ENCODE results near the gene SMARCA2. TPM values are rescaled to one million over a fixed set of nuclear protein-coding genes. Genes with fewer than 3 reads are reported as not detected.

The SMARCA2 gene
- total and polyA plus RNA-seq, 9 of the 15 experiments (the other 6 are each of a cell fraction or from before 2014, with no cell fraction given) = 8.0 to 34.8 (median 25.5) TPM

- H3K9me3 ChIP-seq (replicated peaks; ENCODE audit: control insufficient read depth, insufficient read depth, low read depth, low read length) = no peaks in the 10 kb centered on the region
- in situ Hi-C loops (cut with MboI) (loop anchor here (10.0 kb wide), 1 partner anchor 402 kb away; no protein-coding TSS in a partner anchor), intact Hi-C loops (cut with micrococcal nuclease) (no loop called here)
- no peak overlapping the region for H3K9ac ChIP-seq (ENCODE audit: insufficient read depth in 1 of 2, low read depth in 2 of 2, low read length in 2 of 2)
- H3K4me2 ChIP-seq (ENCODE audit: insufficient read depth, low read length) = no peak overlapping the region
- BruUV-seq (replicated peaks) = no TSS peak
- H3K27ac ChIP-seq (ENCODE audit: extremely low read depth, low read depth, low read length) = no peak overlapping the region
- H3K27me3 ChIP-seq (ENCODE audit: control insufficient read depth in 2 of 2, insufficient read depth in 2 of 2, low read length in 2 of 2) = no peaks in the 10 kb centered on the region
- WGBS (ENCODE audit: insufficient coverage, low coverage, missing lambda C conversion rate) = 100% methylated on average over 2 of the region's 4 CpGs
- H3K9me1 ChIP-seq (ENCODE audit: control insufficient read depth, insufficient read depth, low read length) = no peaks in the 10 kb centered on the region
- H3K36me3 ChIP-seq (ENCODE audit: control insufficient read depth, insufficient read depth, low read length) = peaks cover 17% of the 10 kb centered on the region; the same call in 1 of the 3 replicates
- DNase-seq (ENCODE audit: extremely low read depth in 1 of 4, low spot score in 3 of 4) = no peak
- ATAC-seq = no peak
- FAIRE-seq = no peak
- no peaks in the 10 kb centered on the region for H3K4me1 ChIP-seq (replicated peaks in 1 of 2; ENCODE audit: control insufficient read depth in 2 of 2, insufficient read depth in 2 of 2, low read length in 2 of 2)
- no peak overlapping the region for H2AFZ ChIP-seq (ENCODE audit: low read depth, low read length)
- ChIA-PET CTCF (ENCODE audit: low intra/inter-chr PET ratio) (no interaction called here), POLR2A (no interaction called here)
- H4K20me1 ChIP-seq (replicated peaks; ENCODE audit: control insufficient read depth, insufficient read depth, low read length) = no peaks in the 10 kb centered on the region
- H3K4me3 ChIP-seq = no peak overlapping the region
- no peaks in the 10 kb centered on the region for H3K79me2 ChIP-seq (ENCODE audit: control insufficient read depth, insufficient read depth, low read length)
- no peak for TF ChIP-seq POLR2G (IDR thresholded peaks at IDR 0.05; ENCODE audit: low read depth, low read length)
- no peak for TF ChIP-seq ASH1L (IDR thresholded peaks at IDR 0.05; ENCODE audit: borderline replicate concordance, low read depth, partially characterized antibody)
- no peak for TF ChIP-seq CCAR2 (IDR thresholded peaks at IDR 0.05; ENCODE audit: low read depth, low read length)
- no peak for TF ChIP-seq ZNF589 (CRISPR knock-in tag; IDR thresholded peaks at IDR 0.05; ENCODE audit: low read depth)
- no peak for TF ChIP-seq YBX1 (IDR thresholded peaks at IDR 0.05)
- TF ChIP-seq, protein P1, sequence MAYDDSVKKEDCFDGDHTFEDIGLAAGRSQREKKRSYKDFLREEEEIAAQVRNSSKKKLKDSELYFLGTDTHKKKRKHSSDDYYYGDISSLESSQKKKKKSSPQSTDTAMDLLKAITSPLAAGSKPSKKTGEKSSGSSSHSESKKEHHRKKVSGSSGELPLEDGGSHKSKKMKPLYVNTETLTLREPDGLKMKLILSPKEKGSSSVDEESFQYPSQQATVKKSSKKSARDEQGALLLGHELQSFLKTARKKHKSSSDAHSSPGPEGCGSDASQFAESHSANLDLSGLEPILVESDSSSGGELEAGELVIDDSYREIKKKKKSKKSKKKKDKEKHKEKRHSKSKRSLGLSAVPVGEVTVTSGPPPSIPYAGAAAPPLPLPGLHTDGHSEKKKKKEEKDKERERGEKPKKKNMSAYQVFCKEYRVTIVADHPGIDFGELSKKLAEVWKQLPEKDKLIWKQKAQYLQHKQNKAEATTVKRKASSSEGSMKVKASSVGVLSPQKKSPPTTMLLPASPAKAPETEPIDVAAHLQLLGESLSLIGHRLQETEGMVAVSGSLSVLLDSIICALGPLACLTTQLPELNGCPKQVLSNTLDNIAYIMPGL (CRISPR knock-in tag; IDR thresholded peaks at IDR 0.05) = no peak
- no peak for TF ChIP-seq SMAD3 (CRISPR knock-in tag; conservative IDR thresholded peaks at IDR 0.05)
- TF ChIP-seq KAT7 (CRISPR knock-in tag; IDR thresholded peaks at IDR 0.05; ENCODE audit: borderline replicate concordance) = no peak
- TF ChIP-seq, protein P2, sequence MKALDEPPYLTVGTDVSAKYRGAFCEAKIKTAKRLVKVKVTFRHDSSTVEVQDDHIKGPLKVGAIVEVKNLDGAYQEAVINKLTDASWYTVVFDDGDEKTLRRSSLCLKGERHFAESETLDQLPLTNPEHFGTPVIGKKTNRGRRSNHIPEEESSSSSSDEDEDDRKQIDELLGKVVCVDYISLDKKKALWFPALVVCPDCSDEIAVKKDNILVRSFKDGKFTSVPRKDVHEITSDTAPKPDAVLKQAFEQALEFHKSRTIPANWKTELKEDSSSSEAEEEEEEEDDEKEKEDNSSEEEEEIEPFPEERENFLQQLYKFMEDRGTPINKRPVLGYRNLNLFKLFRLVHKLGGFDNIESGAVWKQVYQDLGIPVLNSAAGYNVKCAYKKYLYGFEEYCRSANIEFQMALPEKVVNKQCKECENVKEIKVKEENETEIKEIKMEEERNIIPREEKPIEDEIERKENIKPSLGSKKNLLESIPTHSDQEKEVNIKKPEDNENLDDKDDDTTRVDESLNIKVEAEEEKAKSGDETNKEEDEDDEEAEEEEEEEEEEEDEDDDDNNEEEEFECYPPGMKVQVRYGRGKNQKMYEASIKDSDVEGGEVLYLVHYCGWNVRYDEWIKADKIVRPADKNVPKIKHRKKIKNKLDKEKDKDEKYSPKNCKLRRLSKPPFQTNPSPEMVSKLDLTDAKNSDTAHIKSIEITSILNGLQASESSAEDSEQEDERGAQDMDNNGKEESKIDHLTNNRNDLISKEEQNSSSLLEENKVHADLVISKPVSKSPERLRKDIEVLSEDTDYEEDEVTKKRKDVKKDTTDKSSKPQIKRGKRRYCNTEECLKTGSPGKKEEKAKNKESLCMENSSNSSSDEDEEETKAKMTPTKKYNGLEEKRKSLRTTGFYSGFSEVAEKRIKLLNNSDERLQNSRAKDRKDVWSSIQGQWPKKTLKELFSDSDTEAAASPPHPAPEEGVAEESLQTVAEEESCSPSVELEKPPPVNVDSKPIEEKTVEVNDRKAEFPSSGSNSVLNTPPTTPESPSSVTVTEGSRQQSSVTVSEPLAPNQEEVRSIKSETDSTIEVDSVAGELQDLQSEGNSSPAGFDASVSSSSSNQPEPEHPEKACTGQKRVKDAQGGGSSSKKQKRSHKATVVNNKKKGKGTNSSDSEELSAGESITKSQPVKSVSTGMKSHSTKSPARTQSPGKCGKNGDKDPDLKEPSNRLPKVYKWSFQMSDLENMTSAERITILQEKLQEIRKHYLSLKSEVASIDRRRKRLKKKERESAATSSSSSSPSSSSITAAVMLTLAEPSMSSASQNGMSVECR (CRISPR knock-in tag; IDR thresholded peaks at IDR 0.05) = no peak
- TF ChIP-seq GTF2E2 (tag; IDR thresholded peaks at IDR 0.05) = no peak
- TF ChIP-seq STAG1 (CRISPR knock-in tag; IDR thresholded peaks at IDR 0.05; ENCODE audit: borderline replicate concordance) = no peak
- TF ChIP-seq RNF219 (CRISPR knock-in tag; IDR thresholded peaks at IDR 0.05) = no peak
- TF ChIP-seq HLTF (IDR thresholded peaks at IDR 0.05) = no peak
- no peak for TF ChIP-seq HDAC2 (IDR thresholded peaks at IDR 0.05)
- TF ChIP-seq ZNF644 (tag; IDR thresholded peaks at IDR 0.05; ENCODE audit: low read depth) = no peak
- no peak for TF ChIP-seq ATF1 (CRISPR knock-in tag; IDR thresholded peaks at IDR 0.05)
- TF ChIP-seq ATF1 (tag; IDR thresholded peaks at IDR 0.05) = no peak
Measured at GRCh38 chr9:2126331-2126803, 111.2 kb downstream of the SMARCA2 start.

All from K562 (cell line).